ENCODE results near the gene CDC25C.

GRCh38 chr5:138264183-138264582, 67.4 kb downstream of the CDC25C start:
- no peak for TF ChIP-seq CTCF (conservative IDR thresholded peaks at IDR 0.05; ENCODE audit: low read length)
- no peak for TF ChIP-seq EZH2phosphoT487 (IDR thresholded peaks at IDR 0.05; ENCODE audit: borderline replicate concordance, low read depth, low read length)
